ENCODE results near the gene ADAMTSL5.

DNA sequence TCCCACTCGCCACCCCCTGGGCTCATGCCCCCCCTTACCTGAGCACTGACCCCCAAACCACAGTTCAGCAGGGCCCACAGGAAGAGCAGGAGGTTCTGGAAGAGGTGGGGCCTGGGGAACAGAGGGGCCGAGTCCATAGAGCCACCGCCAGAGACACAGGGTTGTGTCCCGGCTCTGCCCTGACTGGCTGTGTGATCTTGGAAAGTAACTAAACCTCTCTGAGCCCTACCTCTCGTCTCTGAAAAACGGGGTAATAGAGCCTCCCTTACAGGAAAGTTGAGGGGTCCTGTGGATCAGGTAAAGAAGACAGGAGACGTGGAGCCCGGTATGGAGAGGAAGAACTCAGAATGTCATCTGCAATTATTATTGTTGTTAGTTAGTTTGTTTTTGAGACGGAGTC is 2.0 kb downstream of the ADAMTSL5 start:
- TF ChIP-seq, protein P1, sequence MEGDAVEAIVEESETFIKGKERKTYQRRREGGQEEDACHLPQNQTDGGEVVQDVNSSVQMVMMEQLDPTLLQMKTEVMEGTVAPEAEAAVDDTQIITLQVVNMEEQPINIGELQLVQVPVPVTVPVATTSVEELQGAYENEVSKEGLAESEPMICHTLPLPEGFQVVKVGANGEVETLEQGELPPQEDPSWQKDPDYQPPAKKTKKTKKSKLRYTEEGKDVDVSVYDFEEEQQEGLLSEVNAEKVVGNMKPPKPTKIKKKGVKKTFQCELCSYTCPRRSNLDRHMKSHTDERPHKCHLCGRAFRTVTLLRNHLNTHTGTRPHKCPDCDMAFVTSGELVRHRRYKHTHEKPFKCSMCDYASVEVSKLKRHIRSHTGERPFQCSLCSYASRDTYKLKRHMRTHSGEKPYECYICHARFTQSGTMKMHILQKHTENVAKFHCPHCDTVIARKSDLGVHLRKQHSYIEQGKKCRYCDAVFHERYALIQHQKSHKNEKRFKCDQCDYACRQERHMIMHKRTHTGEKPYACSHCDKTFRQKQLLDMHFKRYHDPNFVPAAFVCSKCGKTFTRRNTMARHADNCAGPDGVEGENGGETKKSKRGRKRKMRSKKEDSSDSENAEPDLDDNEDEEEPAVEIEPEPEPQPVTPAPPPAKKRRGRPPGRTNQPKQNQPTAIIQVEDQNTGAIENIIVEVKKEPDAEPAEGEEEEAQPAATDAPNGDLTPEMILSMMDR (conservative IDR thresholded peaks at IDR 0.05): no peak
- TF ChIP-seq ZFX (IDR thresholded peaks at IDR 0.05): no peak
